ENCODE data around the gene MEIS2. TPM values are rescaled to one million over a fixed set of nuclear protein-coding genes. Genes with fewer than 3 reads are reported as not detected.

The MEIS2 gene
- total and polyA plus RNA-seq, 2 donors (not counting 3 experiments of a cell fraction or from before 2014, with no cell fraction given), result 22.5 to 26.2 TPM

DNA sequence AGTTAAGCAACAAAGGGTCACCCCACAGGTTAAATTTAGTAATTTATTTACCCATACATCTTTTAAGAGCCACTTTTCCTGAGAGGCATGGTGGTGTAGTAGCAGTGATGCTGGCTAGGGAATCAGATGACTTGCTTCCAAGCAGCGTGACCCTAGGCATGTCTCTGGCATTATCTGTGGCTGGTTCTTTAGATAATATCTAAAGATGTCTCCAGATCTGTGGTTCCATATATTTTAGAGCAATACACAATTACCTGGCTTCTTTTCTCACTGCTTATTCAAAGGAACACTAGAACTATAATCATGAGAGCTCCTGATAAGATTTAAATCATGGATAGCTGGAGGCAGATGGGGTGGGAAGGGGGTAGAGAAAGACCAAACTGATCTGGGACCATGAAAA lies 21.1 kb upstream of the MEIS2 start:
- CTCF ChIA-PET, result interaction anchor here (1.0 to 1.7 kb wide), 3 partner anchors 8 to 238 kb away, joined by 3 to 5 read pairs (median 4); no protein-coding TSS in a partner anchor
- no peak for TF ChIP-seq JUN (IDR thresholded peaks at IDR 0.05; ENCODE audit: borderline replicate concordance, insufficient read depth, insufficient read length, low read depth)
- TF ChIP-seq POLR2A (IDR thresholded peaks at IDR 0.05; ENCODE audit: low read depth, low read length), result no peak
- TF ChIP-seq CTCF (IDR thresholded peaks at IDR 0.05; ENCODE audit: extremely low read depth in 1 of 2, insufficient read depth in 1 of 2, low read depth in 1 of 2, low read length in 2 of 2), result no peak

DNA sequence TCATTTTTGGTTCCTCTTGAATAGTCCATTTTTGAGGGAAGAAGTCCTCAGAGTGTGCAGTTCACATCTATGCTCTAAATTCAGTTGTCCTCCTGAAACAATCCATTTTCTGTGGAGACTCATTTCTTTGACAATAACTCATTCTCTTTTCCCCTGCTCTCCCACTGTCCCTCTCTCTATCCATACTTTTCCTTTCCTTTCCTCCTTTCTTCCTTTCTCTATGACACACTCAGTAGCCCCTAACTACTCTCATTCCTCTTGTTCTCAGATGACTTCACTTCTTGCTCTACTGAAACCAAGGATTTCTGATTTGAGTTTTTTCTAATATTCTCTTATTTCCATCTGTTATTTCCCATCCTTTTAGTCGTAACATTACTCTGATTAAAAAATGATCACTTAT lies 16.7 kb upstream of the MEIS2 start:
- FAIRE-seq, result no peak
- Histone ChIP-seq H3K36me3 (ENCODE audit: control insufficient read depth in 2 of 2, extremely low read depth in 1 of 2, insufficient read depth in 2 of 2, low read length in 2 of 2) (no peaks in the 10 kb centered on the region), H3K9me1 (replicated peaks; ENCODE audit: control insufficient read depth, extremely low read depth, insufficient read depth, low read length) (no peaks in the 10 kb centered on the region), H3K4me3 (replicated peaks in 1 of 3; ENCODE audit: insufficient read depth in 1 of 3, low read depth in 1 of 3, low read length in 3 of 3) (no peak overlapping the region), H3K9me3 (replicated peaks; ENCODE audit: control insufficient read depth, insufficient read depth, low read length) (no peaks in the 10 kb centered on the region), H3K27me3 (ENCODE audit: control insufficient read depth in 2 of 2, insufficient read depth in 2 of 2, low read length in 2 of 2) (peaks cover 6 to 26% of the 10 kb centered on the region in 2 experiments), H3K79me2 (ENCODE audit: control insufficient read depth, insufficient read depth, low read length) (no peaks in the 10 kb centered on the region), H2AFZ (ENCODE audit: low read depth, low read length) (no peak overlapping the region), H3K9ac (replicated peaks; ENCODE audit: extremely low read depth, insufficient read depth, low read length) (no peak overlapping the region), H3K4me1 (ENCODE audit: control insufficient read depth, extremely low read depth, insufficient read depth, low read length) (no peaks in the 10 kb centered on the region), H3K4me2 (ENCODE audit: insufficient read depth, low read length) (no peak overlapping the region), H3K27ac (ENCODE audit: insufficient read depth, low read depth, low read length) (no peak overlapping the region), H4K20me1 (replicated peaks; ENCODE audit: control insufficient read depth, extremely low read depth, insufficient read depth, low read length) (no peaks in the 10 kb centered on the region)
- DNase-seq (ENCODE audit: low read depth, low spot score), result no peak
- no TSS peak for BruUV-seq (replicated peaks)
- POLR2A ChIA-PET, result no interaction called here
- CTCF ChIA-PET, result no interaction called here
- intact Hi-C loops (cut with micrococcal nuclease) (no loop called here), dilution Hi-C loops (cut with MboI; ENCODE audit: extremely low pct_ligation_motif_present, low sequenced_read_pairs) (no loop called here)
- TF ChIP-seq MYC (IDR thresholded peaks at IDR 0.05; ENCODE audit: low read depth, low read length) (no peak), MAX (IDR thresholded peaks at IDR 0.05; ENCODE audit: insufficient read depth, insufficient read length) (no peak), EZH2 (IDR thresholded peaks at IDR 0.05; ENCODE audit: borderline replicate concordance, low read depth, low read length, severe bottlenecking) (no peak), FOS (IDR thresholded peaks at IDR 0.05; ENCODE audit: borderline replicate concordance, insufficient read depth, low read length) (no peak), POLR2A (IDR thresholded peaks at IDR 0.05; ENCODE audit: low read depth, low read length) (no peak)

More for the DNA sequence above, 21.1 kb upstream of the MEIS2 start:
- intact Hi-C loops (cut with micrococcal nuclease) (no loop called here), dilution Hi-C loops (cut with MboI; ENCODE audit: extremely low pct_ligation_motif_present, low sequenced_read_pairs) (no loop called here)
- H3K9me1 ChIP-seq (replicated peaks; ENCODE audit: control insufficient read depth, extremely low read depth, insufficient read depth, low read length), result no peaks in the 10 kb centered on the region
- no peaks in the 10 kb centered on the region for H3K4me1 ChIP-seq (ENCODE audit: control insufficient read depth, extremely low read depth, insufficient read depth, low read length)
- no peaks in the 10 kb centered on the region for H3K79me2 ChIP-seq (ENCODE audit: control insufficient read depth, insufficient read depth, low read length)
- no peaks in the 10 kb centered on the region for H4K20me1 ChIP-seq (replicated peaks; ENCODE audit: control insufficient read depth, extremely low read depth, insufficient read depth, low read length)
- FAIRE-seq (no peak), DNase-seq (ENCODE audit: low read depth, low spot score) (no peak)
- H3K9me3 ChIP-seq (replicated peaks; ENCODE audit: control insufficient read depth, insufficient read depth, low read length), result no peaks in the 10 kb centered on the region
- POLR2A ChIA-PET, result no interaction called here
- H3K36me3 ChIP-seq (ENCODE audit: control insufficient read depth in 2 of 2, extremely low read depth in 1 of 2, insufficient read depth in 2 of 2, low read length in 2 of 2), result no peaks in the 10 kb centered on the region
- H3K4me3 ChIP-seq (replicated peaks in 1 of 3; ENCODE audit: insufficient read depth in 1 of 3, low read depth in 1 of 3, low read length in 3 of 3), result no peak overlapping the region
- H3K27ac ChIP-seq (ENCODE audit: insufficient read depth, low read depth, low read length), result no peak overlapping the region
- H2AFZ ChIP-seq (ENCODE audit: low read depth, low read length), result no peak overlapping the region
- no peak overlapping the region for H3K4me2 ChIP-seq (ENCODE audit: insufficient read depth, low read length)
- H3K27me3 ChIP-seq (ENCODE audit: control insufficient read depth in 2 of 2, insufficient read depth in 2 of 2, low read length in 2 of 2), result peaks cover 6 to 17% of the 10 kb centered on the region in 2 experiments
- BruUV-seq (replicated peaks), result no TSS peak
- no peak overlapping the region for H3K9ac ChIP-seq (replicated peaks; ENCODE audit: extremely low read depth, insufficient read depth, low read length)
